CD8-positive, alpha-beta memory T cell (primary cell): Measurements from ENCODE around the gene STMND1. TPM values are rescaled to one million over a fixed set of nuclear protein-coding genes. Genes with fewer than 3 reads are reported as not detected.

ENCODE experiments used
- CTCF ChIA-PET: fragments of 350-600 bp; sonication (Branson Sonifier 250); formaldehyde crosslinking; loops from one replicate; lab custom pipeline; 2021; ENCODE audit warnings: antibody characterized with exemption; lab: Charles Lee
- POLR2A ChIA-PET: fragments of 350-600 bp; sonication (Branson Sonifier 250); formaldehyde crosslinking; loops from one replicate; lab custom pipeline; 2021; ENCODE audit warnings: antibody characterized with exemption; lab: Charles Lee
- DNase-seq, 5 donors: peaks; one replicate each; pipeline versions ENCODE4 v3.0.0 to v3.0.0-alpha.2; 2020 to 2022; ENCODE audit warnings: mixed read lengths in 1 of 5
- H3K27ac ChIP-seq: one replicate; pipeline ENCODE4 v1.7.0; 2013; ENCODE audit warnings: low read depth, mild to moderate bottlenecking, low read length, moderate library complexity
- H3K27me3 ChIP-seq: 2 replicates; pipeline ENCODE4 v1.7.0; 2013; ENCODE audit warnings: low read length, mild to moderate bottlenecking; ENCODE audit not compliant: insufficient read depth, poor library complexity, severe bottlenecking
- H3K36me3 ChIP-seq: 2 replicates; pipeline ENCODE4 v1.7.0; 2013; ENCODE audit warnings: mild to moderate bottlenecking, low read length, moderate library complexity; ENCODE audit not compliant: insufficient read depth
- H3K4me1 ChIP-seq: 2 replicates; pipeline ENCODE4 v1.7.0; 2013; ENCODE audit warnings: mild to moderate bottlenecking, low read length, moderate library complexity; ENCODE audit not compliant: insufficient read depth
- H3K4me3 ChIP-seq: 2 replicates; pipeline ENCODE4 v1.7.0; 2013; ENCODE audit warnings: mild to moderate bottlenecking, low read length
- H3K9me3 ChIP-seq: 2 replicates; pipeline ENCODE4 v1.7.0; 2013; ENCODE audit warnings: mild to moderate bottlenecking, low read length
- H3K27ac Mint-ChIP-seq, 8 donors: one replicate each; pipeline ENCODE4 v1.8.0; 2020 to 2021; ENCODE audit warnings: mixed read lengths in 8 of 8, mild to moderate bottlenecking in 6 of 8, inconsistent platforms in 3 of 8, moderate library complexity in 3 of 8
- H3K27me3 Mint-ChIP-seq, 2 donors: one replicate each; pipeline ENCODE4 v1.8.0; 2020 to 2021; ENCODE audit warnings: mixed read lengths in 2 of 2, mild to moderate bottlenecking in 1 of 2, moderate library complexity in 1 of 2
- H3K36me3 Mint-ChIP-seq, 3 donors: one replicate each; pipeline ENCODE4 v1.8.0; 2020 to 2021; ENCODE audit warnings: mixed read lengths in 3 of 3, inconsistent platforms in 1 of 3, mild to moderate bottlenecking in 1 of 3
- H3K4me1 Mint-ChIP-seq, 3 donors: one replicate each; pipeline ENCODE4 v1.8.0; 2020 to 2021; ENCODE audit warnings: mixed read lengths in 3 of 3, inconsistent platforms in 1 of 3, mild to moderate bottlenecking in 1 of 3
- H3K4me3 Mint-ChIP-seq, 7 donors: one replicate each; pipeline ENCODE4 v1.8.0; 2020 to 2021; ENCODE audit warnings: mixed read lengths in 7 of 7, mild to moderate bottlenecking in 6 of 7, moderate library complexity in 4 of 7, inconsistent platforms in 2 of 7
- H3K9me3 Mint-ChIP-seq, 5 donors: one replicate each; pipeline ENCODE4 v1.8.0; 2020 to 2022; ENCODE audit warnings: mixed read lengths in 5 of 5, mild to moderate bottlenecking in 3 of 5, moderate library complexity in 2 of 5, inconsistent platforms in 1 of 5
- polyA plus RNA-seq: library from polyadenylated mRNA; unstranded; fragments of 300-500 nt; fragmentation: Illumina TruSeq; gene quantifications from one replicate; pipeline ENCODE4 v1.2.3, GENCODE V29; 2021
- total RNA-seq, 2 experiments: library from RNA; stranded (reverse); gene quantifications; one replicate each; pipeline ENCODE4 v1.2.3, GENCODE V29; 2021

Gene STMND1
- total and polyA plus RNA-seq, 3 experiments from 2014 or later = 0.40 TPM; not detected in 2

GRCh38 chr6:17169291-17169690 is 67.4 kb downstream of the STMND1 start:
- CTCF ChIA-PET = interaction anchor here (0.6 kb wide), 1 partner anchor 204 kb away, joined by 3 read pairs; no protein-coding TSS in a partner anchor
- no peaks in the 10 kb centered on the region for H3K9me3 Mint-ChIP-seq

GRCh38 chr6:17169711-17170110 is 67.9 kb downstream of the STMND1 start:
- POLR2A ChIA-PET = no interaction called here
- no peaks in the 10 kb centered on the region for H3K9me3 ChIP-seq

More at GRCh38 chr6:17169291-17169690, 67.4 kb downstream of the STMND1 start:
- Mint-ChIP-seq H3K4me3 (no peak overlapping the region), H3K27me3 (peaks cover 0 to 4% of the 10 kb centered on the region in 2 donors), H3K4me1 (no peaks in the 10 kb centered on the region), H3K27ac (no peak overlapping the region), H3K36me3 (no peaks in the 10 kb centered on the region)
- no peak overlapping the region for H3K27ac ChIP-seq
- POLR2A ChIA-PET = no interaction called here
- H3K4me3 ChIP-seq = no peak overlapping the region
- no peaks in the 10 kb centered on the region for H3K4me1 ChIP-seq
- H3K27me3 ChIP-seq = no peaks in the 10 kb centered on the region
- H3K36me3 ChIP-seq = no peaks in the 10 kb centered on the region
- H3K9me3 ChIP-seq = no peaks in the 10 kb centered on the region
- no peak for DNase-seq

DNA sequence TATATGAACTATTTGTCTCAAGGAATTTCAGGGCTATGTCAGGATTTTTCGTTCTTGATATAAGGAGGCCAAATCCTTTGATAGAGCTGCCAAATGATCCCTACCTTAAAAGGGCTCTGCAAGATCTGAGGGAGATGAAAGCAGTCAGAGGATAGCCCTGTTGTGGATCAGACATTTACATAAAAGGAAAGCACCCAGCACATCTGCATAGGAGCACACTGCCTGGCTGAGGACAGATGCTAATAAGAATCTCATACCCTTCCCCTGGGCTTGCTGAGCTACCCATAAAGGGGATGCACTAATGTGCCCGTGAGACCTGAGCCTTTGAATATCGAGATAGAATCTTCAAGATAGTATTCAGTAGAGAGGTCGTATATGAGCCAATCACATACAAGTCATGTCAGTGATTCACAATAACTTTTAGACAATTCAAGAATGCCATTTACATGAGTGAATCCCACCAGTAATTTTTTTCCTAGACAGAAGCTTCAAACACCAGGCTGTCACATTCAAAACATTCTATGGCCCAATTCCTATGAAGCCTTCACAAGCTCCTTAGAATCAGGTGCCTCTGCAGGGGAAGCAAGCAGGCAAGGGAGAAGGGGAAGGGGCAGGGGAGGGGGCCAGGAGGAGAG is 71.1 kb downstream of the STMND1 start:
- Mint-ChIP-seq H3K9me3 (no peaks in the 10 kb centered on the region), H3K4me3 (no peak overlapping the region), H3K27me3 (no peaks in the 10 kb centered on the region), H3K27ac (no peak overlapping the region), H3K4me1 (no peaks in the 10 kb centered on the region), H3K36me3 (no peaks in the 10 kb centered on the region)
- CTCF ChIA-PET = no interaction called here
- no peaks in the 10 kb centered on the region for H3K9me3 ChIP-seq
- POLR2A ChIA-PET = no interaction called here
- DNase-seq = no peak
- no peak overlapping the region for H3K4me3 ChIP-seq
- H3K4me1 ChIP-seq = no peaks in the 10 kb centered on the region
- H3K27ac ChIP-seq = no peak overlapping the region
- no peaks in the 10 kb centered on the region for H3K27me3 ChIP-seq
- no peaks in the 10 kb centered on the region for H3K36me3 ChIP-seq

More at GRCh38 chr6:17169711-17170110, 67.9 kb downstream of the STMND1 start:
- Mint-ChIP-seq H3K36me3 (no peaks in the 10 kb centered on the region), H3K27me3 (peaks cover 0 to 4% of the 10 kb centered on the region in 2 donors), H3K9me3 (no peaks in the 10 kb centered on the region), H3K4me1 (no peaks in the 10 kb centered on the region), H3K4me3 (no peak overlapping the region), H3K27ac (no peak overlapping the region)
- no peaks in the 10 kb centered on the region for H3K36me3 ChIP-seq
- H3K4me1 ChIP-seq = no peaks in the 10 kb centered on the region
- no peak overlapping the region for H3K27ac ChIP-seq
- CTCF ChIA-PET = interaction anchor here (0.6 kb wide), 1 partner anchor 204 kb away, joined by 3 read pairs; no protein-coding TSS in a partner anchor
- no peaks in the 10 kb centered on the region for H3K27me3 ChIP-seq
- H3K4me3 ChIP-seq = no peak overlapping the region
- DNase-seq = no peak

DNA sequence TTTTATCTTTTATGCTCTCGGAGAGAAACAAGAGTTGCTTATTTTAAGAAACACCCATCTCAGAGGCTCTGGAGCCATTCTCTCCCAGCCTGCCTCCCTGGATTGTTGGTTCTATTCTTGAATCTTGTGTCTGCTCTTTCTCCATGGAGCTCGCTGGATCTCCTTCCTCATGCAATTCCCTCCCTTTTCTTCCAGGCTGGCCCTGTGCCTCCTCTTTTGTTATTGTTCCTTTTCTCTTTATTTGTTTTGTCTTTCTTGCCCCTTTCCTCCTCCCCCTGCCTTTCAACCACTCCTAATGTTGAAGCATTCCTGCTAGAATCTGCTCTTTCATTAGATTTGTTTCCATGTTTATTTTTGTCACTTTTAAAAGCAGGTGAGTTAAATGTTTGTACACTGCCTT is 76.5 kb downstream of the STMND1 start:
- H3K4me1 Mint-ChIP-seq = no peaks in the 10 kb centered on the region
- H3K9me3 Mint-ChIP-seq = peaks cover 0 to 4% (median 0%) of the 10 kb centered on the region in 5 donors
- H3K9me3 ChIP-seq = no peaks in the 10 kb centered on the region
- no peaks in the 10 kb centered on the region for H3K4me1 ChIP-seq
- H3K36me3 Mint-ChIP-seq = no peaks in the 10 kb centered on the region
- H3K27ac ChIP-seq = no peak overlapping the region
- POLR2A ChIA-PET = no interaction called here
- no peak overlapping the region for H3K4me3 ChIP-seq
- no peak for DNase-seq
- H3K4me3 Mint-ChIP-seq = no peak overlapping the region
- no peaks in the 10 kb centered on the region for H3K36me3 ChIP-seq
- peaks cover 6 to 7% of the 10 kb centered on the region in 2 donors for H3K27me3 Mint-ChIP-seq
- CTCF ChIA-PET = no interaction called here
- no peak overlapping the region for H3K27ac Mint-ChIP-seq
- no peaks in the 10 kb centered on the region for H3K27me3 ChIP-seq

GRCh38 chr6:17178754-17179529 is 77.1 kb downstream of the STMND1 start:
- no peaks in the 10 kb centered on the region for H3K4me1 ChIP-seq
- no peak overlapping the region for H3K4me3 ChIP-seq
- H3K4me3 Mint-ChIP-seq = no peak overlapping the region
- H3K36me3 Mint-ChIP-seq = no peaks in the 10 kb centered on the region
- no peaks in the 10 kb centered on the region for H3K9me3 ChIP-seq
- peaks cover 0 to 4% (median 0%) of the 10 kb centered on the region in 5 donors for H3K9me3 Mint-ChIP-seq
- POLR2A ChIA-PET = no interaction called here
- CTCF ChIA-PET = no interaction called here
- H3K27ac Mint-ChIP-seq = no peak overlapping the region
- H3K4me1 Mint-ChIP-seq = no peaks in the 10 kb centered on the region
- H3K36me3 ChIP-seq = no peaks in the 10 kb centered on the region
- no peak overlapping the region for H3K27ac ChIP-seq
- H3K27me3 ChIP-seq = no peaks in the 10 kb centered on the region
- no peak for DNase-seq
- H3K27me3 Mint-ChIP-seq = peaks cover 9 to 13% of the 10 kb centered on the region in 2 donors

DNA sequence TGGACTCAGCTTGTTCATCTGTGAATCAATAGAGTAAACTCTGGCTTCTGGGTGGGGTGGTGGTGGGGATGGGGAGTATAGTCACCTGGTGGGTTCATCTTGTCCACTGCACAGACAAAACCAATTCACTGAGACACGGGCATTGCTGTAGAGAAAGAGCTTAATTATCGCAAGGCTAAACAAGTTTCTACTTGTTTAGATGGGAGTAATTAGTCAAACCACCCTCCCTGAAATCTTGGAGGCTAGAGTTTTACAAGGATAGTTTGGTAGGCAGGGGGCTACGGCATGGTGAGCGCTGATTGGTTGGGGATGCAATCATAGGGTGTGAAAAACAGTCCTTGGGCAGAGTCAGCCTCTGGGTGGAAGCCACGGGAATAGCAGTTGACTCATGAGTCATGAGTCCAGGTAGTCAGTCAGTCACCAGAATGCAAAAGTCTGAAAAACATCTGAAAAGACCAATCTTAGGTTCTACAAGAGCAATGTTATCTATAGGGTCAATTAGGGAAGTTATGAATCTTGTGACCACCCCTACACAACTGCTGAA is 77.8 kb downstream of the STMND1 start:
- Histone ChIP-seq H3K36me3 (no peaks in the 10 kb centered on the region), H3K4me3 (no peak overlapping the region), H3K27ac (no peak overlapping the region), H3K4me1 (no peaks in the 10 kb centered on the region), H3K27me3 (no peaks in the 10 kb centered on the region), H3K9me3 (no peaks in the 10 kb centered on the region)
- no peaks in the 10 kb centered on the region for H3K4me1 Mint-ChIP-seq
- peaks cover 0 to 4% (median 0%) of the 10 kb centered on the region in 5 donors for H3K9me3 Mint-ChIP-seq
- H3K4me3 Mint-ChIP-seq = no peak overlapping the region
- peaks cover 9 to 13% of the 10 kb centered on the region in 2 donors for H3K27me3 Mint-ChIP-seq
- ChIA-PET POLR2A (no interaction called here), CTCF (no interaction called here)
- no peak for DNase-seq
- H3K27ac Mint-ChIP-seq = no peak overlapping the region
- no peaks in the 10 kb centered on the region for H3K36me3 Mint-ChIP-seq

Other genes starting within 250 kb of the STMND1 start
- not detected for gene RBM24, start 179.3 kb downstream of the STMND1 start, total RNA-seq
- 0.74 TPM for gene RBM24, start 179.3 kb downstream of the STMND1 start, polyA plus RNA-seq